Esophagus squamous epithelium (tissue), 5 donors: ENCODE data around the gene CARHSP1. TPM values are rescaled to one million over a fixed set of nuclear protein-coding genes. Genes with fewer than 3 reads are reported as not detected.

Source experiments
- DNase-seq: peaks from one replicate; lab custom pipeline; 2025; lab: John Stamatoyannopoulos, UW
- H3K27ac ChIP-seq, 4 donors: fragments of 200-600 bp; sonication (generic); one replicate each; pipeline ENCODE4 v1.5.1; 2016 to 2019; ENCODE audit warnings: mild to moderate bottlenecking in 1 of 4
- H3K27me3 ChIP-seq, 4 donors: fragments of 200-600 bp; sonication (generic); 1 replicate in 3 of 4; 2 replicates in 1 of 4; pipeline versions ENCODE4 v1.5.1 to v1.6.0; 2017 to 2021; ENCODE audit warnings: antibody characterized with exemption in 1 of 4
- H3K36me3 ChIP-seq, 3 donors: fragments of 200-600 bp; sonication (generic); one replicate each; pipeline ENCODE4 v1.5.1; 2016 to 2019
- H3K4me1 ChIP-seq, 3 donors: fragments of 200-600 bp; sonication (generic); one replicate each; pipeline ENCODE4 v1.5.1; 2017 to 2019
- H3K4me3 ChIP-seq, 4 donors: fragments of 200-600 bp; sonication (generic); 1 replicate in 3 of 4; 2 replicates in 1 of 4; pipeline ENCODE4 v1.5.1; 2016 to 2019; ENCODE audit warnings: mild to moderate bottlenecking in 2 of 4, moderate library complexity in 1 of 4
- H3K9me3 ChIP-seq, 3 donors: fragments of 200-600 bp; sonication (generic); one replicate each; pipeline ENCODE4 v1.5.1; 2016 to 2019
- POLR2A ChIP-seq, 4 donors: fragments of 450-650 bp; IDR thresholded peaks; one replicate each; pipeline ENCODE4 v1.6.1; 2017; ENCODE audit warnings: antibody characterized with exemption in 4 of 4, mild to moderate bottlenecking in 4 of 4, moderate library complexity in 3 of 4
- WGBS, 2 donors: methylation state at CpG; one replicate each; pipeline ENCODE4 v1.1.5; 2018; 5-methylcytosine and 5-hydroxymethylcytosine counted together
- intact Hi-C: fragments of 100-400 bp; cut with DNase I; formaldehyde crosslinking; loops from one replicate; pipeline ENCODE4 v1.15.0; 2022
- total RNA-seq, 4 donors: library from RNA; depleted of rRNA; stranded (reverse); fragments of >200 nt; gene quantifications; one replicate each; pipeline ENCODE4 v1.1.0, GENCODE V29; 2016
- TF ChIP-seq, protein P1 (sequence below), 6 experiments: fragments of 450-650 bp in 4 of 6; fragments of 200-600 bp in 2 of 6; sonication (generic) in 2 of 6; IDR thresholded peaks; one replicate each; pipeline ENCODE4 v1.5.1; 2016 to 2019; ENCODE audit warnings: antibody characterized with exemption in 6 of 6, mild to moderate bottlenecking in 4 of 6, moderate library complexity in 4 of 6
- donor health status: DM: yes; HTN: yes; CAD: no.

CARHSP1 gene
- total RNA-seq, 4 donors from 2014 or later = 84.5 to 244 (median 159) TPM

DNA sequence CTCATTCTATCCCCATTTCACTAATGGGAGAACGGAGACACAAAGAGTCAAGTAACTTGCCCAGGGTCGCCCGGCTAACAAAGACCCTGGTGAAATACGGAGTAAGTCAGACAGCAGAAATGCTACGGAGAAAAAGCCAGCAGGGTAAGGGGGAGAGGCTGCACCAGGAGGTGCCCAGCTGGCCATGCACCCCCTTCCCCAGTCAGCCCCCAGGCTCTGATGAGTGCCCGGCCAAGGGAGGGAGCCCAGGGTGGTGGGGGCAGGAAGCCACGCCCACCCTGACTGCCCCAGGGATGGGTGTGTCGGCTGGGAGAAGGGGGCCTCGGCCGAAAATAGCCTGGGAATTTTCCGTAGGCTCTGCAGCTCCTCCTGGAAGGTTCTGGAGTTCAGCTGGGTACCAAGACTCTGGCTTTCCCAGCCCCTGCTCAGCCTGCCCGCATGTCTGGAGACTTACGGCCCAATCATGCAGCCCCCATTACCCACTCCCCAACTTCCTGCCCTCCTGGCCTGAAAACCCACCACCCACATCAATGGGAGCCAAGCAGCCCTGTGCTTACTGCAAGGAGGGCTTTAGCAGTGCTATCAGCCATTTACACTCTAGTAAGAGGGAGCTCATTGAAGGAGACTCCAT is 4.2 kb downstream of the CARHSP1 start:
- Histone ChIP-seq H3K9me3 (no peaks in the 10 kb centered on the region), H3K27ac (peak overlapping the region in 3 of 4 donors; percentile 36 to 57 (median 52)), H3K4me1 (peaks cover 46 to 94% (median 70%) of the 10 kb centered on the region in 3 donors), H3K27me3 (no peaks in the 10 kb centered on the region), H3K36me3 (peaks cover 0 to 8% (median 0%) of the 10 kb centered on the region in 3 donors), H3K4me3 (peak overlapping the region in 1 of 4 donors; percentile 20)
- WGBS, 2 donors = 51 to 59% methylated on average over 5 to 9 of the region's 13 CpGs
- DNase-seq = no peak
- no peak for TF ChIP-seq POLR2A (IDR thresholded peaks at IDR 0.05)
- TF ChIP-seq, protein P1, sequence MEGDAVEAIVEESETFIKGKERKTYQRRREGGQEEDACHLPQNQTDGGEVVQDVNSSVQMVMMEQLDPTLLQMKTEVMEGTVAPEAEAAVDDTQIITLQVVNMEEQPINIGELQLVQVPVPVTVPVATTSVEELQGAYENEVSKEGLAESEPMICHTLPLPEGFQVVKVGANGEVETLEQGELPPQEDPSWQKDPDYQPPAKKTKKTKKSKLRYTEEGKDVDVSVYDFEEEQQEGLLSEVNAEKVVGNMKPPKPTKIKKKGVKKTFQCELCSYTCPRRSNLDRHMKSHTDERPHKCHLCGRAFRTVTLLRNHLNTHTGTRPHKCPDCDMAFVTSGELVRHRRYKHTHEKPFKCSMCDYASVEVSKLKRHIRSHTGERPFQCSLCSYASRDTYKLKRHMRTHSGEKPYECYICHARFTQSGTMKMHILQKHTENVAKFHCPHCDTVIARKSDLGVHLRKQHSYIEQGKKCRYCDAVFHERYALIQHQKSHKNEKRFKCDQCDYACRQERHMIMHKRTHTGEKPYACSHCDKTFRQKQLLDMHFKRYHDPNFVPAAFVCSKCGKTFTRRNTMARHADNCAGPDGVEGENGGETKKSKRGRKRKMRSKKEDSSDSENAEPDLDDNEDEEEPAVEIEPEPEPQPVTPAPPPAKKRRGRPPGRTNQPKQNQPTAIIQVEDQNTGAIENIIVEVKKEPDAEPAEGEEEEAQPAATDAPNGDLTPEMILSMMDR (IDR thresholded peaks at IDR 0.05) = no peak
- intact Hi-C loops = no loop called here

DNA sequence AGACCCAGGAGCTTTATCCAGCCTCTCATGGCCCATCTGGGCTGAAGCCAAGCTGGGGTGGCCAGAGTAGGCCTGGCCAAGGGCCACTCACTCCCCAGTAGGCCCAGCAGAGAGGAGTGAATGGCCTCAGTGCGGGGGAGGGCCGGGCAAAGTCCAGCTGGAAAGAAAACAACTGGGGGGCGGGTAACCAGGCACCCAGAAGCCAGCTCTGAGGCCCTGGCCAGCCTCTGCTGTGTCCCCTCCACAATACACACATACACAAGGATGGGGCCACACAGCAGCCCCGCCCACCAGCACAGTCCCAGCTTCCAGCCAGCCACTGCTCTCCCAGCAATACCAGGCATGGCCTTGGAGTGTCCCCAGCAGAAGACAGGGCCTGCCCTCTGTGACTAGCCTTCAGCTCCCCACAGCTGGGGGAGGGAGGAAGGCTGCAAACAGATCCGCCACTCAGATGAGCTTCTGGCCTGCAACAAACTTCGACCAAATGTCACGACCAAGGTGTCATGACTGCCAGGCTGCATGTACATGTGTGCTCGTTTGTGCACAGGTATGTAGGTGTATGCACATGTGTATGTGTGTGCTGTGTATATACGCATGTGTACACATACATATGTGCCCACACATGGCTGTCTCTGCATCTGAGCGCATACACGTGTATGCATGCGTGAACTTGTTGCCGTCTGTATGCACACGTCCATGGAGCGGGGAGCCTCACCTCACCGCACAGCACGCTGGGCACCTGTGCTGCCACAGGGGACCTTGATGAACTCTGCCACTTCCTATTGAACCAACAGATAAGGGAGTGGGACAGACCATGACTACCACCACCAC is 5.0 kb downstream of the CARHSP1 start:
- H3K4me1 ChIP-seq = peaks cover 46 to 96% (median 75%) of the 10 kb centered on the region in 3 donors
- intact Hi-C loops = no loop called here
- WGBS, 2 donors = 53 to 57% methylated on average over 11 to 12 of the region's 17 CpGs
- H3K9me3 ChIP-seq = no peaks in the 10 kb centered on the region
- no peak overlapping the region for H3K4me3 ChIP-seq
- peaks cover 0 to 16% (median 5%) of the 10 kb centered on the region in 3 donors for H3K36me3 ChIP-seq
- TF ChIP-seq, protein P1 (IDR thresholded peaks at IDR 0.05) = no peak
- no peak for TF ChIP-seq POLR2A (IDR thresholded peaks at IDR 0.05)
- H3K27me3 ChIP-seq = no peaks in the 10 kb centered on the region
- no peak for DNase-seq
- H3K27ac ChIP-seq = peak overlapping the region; percentile 24 to 61 (median 54)

DNA sequence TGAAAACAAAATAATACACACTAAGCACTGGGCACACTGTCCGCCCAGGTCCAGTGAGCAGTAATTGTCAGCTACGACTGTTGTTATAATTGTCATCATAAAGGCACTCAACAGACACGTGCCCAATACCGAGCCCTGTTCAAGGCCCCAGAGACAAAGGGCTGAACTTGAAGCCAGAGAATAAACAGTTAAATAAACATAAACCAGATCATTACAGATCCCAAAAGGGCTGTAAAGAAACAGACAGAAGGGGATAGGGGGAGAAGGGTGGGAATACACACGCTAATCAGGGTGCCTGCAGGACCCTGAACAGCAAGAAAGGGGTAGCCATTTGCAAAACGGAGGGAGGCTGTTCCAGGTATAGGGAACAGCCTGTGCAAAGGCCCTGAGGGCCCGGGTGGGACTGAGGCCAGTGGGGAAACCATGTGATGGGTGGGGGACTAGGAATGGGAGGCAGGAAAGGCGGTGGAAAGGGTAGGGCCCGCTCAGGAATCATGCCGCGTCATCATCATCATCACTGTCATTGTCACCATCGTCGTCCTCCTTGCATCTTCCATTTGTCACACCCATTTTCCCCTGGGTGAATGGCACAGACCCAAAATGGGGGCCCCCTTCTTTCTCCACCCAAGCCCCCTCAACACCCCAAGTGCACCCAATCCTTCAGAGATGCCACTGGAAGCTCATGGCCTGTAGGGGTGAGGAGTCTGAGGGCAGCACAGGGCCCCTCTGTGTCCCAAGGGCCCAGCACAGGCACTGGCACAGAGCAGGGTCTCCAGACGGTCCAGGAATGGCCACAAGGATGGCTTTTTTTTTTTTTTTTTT is 6.3 kb downstream of the CARHSP1 start:
- 80 to 81% methylated on average over 14 of the region's 14 CpGs for WGBS, 2 donors
- DNase-seq = no peak
- intact Hi-C loops = no loop called here
- Histone ChIP-seq H3K27ac (peak overlapping the region in 2 of 4 donors; percentile 52 to 65), H3K4me3 (no peak overlapping the region), H3K36me3 (peaks cover 8 to 27% (median 15%) of the 10 kb centered on the region in 3 donors), H3K4me1 (peaks cover 43 to 96% (median 76%) of the 10 kb centered on the region in 3 donors), H3K9me3 (no peaks in the 10 kb centered on the region), H3K27me3 (no peaks in the 10 kb centered on the region)
- TF ChIP-seq, protein P1 (IDR thresholded peaks at IDR 0.05) = no peak
- TF ChIP-seq POLR2A (IDR thresholded peaks at IDR 0.05) = no peak

DNA sequence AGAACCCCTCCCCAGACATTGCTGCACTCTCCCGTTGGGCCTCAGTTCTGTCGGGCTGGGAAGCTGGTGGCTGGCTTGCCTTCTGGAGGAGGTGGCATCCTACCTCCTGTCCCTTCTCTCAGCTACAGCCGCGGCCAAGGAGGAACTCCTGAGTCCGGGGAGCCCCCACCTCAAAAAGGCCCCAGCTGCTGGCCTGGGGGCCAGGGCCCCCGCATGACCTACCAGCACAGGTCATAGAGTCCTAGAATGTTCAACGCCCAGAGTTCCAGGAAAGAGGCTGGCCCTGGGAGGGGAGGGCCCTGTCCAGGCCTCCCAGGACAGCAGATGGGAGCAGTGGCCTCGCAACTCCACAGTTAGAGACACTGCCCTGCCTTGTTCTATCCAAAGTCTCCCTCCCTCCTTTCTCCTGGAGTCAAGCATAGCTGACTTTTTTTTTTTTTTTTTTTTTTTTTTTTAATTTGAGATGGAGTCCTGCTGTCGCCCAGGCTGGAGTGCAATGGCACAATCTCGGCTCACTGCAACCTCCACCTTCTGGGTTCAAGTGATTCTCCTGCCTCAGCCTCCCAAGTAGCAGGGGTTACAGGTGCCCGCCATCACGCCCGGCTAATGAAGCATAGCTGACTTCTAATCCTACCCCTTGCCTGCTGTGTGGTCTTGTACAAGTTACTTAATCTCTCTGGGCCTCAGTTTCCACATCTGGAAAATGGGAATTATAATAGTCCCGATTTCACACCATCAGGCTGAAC is 7.1 kb downstream of the CARHSP1 start:
- WGBS, 2 donors = 82 to 86% methylated on average over 7 to 8 of the region's 14 CpGs
- H3K36me3 ChIP-seq = peaks cover 11 to 33% (median 18%) of the 10 kb centered on the region in 3 donors
- no peaks in the 10 kb centered on the region for H3K27me3 ChIP-seq
- no peaks in the 10 kb centered on the region for H3K9me3 ChIP-seq
- no peak for DNase-seq
- peak overlapping the region in 1 of 4 donors; percentile 13 for H3K4me3 ChIP-seq
- peak overlapping the region in 3 of 4 donors; percentile 43 to 65 (median 60) for H3K27ac ChIP-seq
- TF ChIP-seq, protein P1 (IDR thresholded peaks at IDR 0.05) = no peak
- no peak for TF ChIP-seq POLR2A (IDR thresholded peaks at IDR 0.05)
- H3K4me1 ChIP-seq = peaks cover 35 to 88% (median 72%) of the 10 kb centered on the region in 3 donors
- intact Hi-C loops = no loop called here
